Cardiac fibroblast (primary cell): ENCODE results near the gene MCU.

ENCODE experiments used
- DNase-seq, 2 donors: peaks; one replicate each; pipeline versions ENCODE4 v3.0.0 to v3.0.0-alpha.2; 2010; ENCODE audit warnings: low read depth in 2 of 2
- H3K4me3 ChIP-seq, 2 donors: replicated peaks in 1 of 2; 1 replicate in 1 of 2; 2 replicates in 1 of 2; pipeline ENCODE4 v1.5.1; 2011; ENCODE audit warnings: low read depth in 2 of 2, low read length in 2 of 2, mild to moderate bottlenecking in 2 of 2, moderate library complexity in 1 of 2
- CTCF ChIP-seq: IDR thresholded peaks from one replicate; pipeline ENCODE4 v1.5.1; 2011; ENCODE audit warnings: low read depth, mild to moderate bottlenecking, low read length, inconsistent platforms

Gene MCU

GRCh38 chr10:72925951-72926465, 234.1 kb downstream of the MCU start:
- no peak for DNase-seq
- no peak overlapping the region for H3K4me3 ChIP-seq
- TF ChIP-seq CTCF, result no peak

GRCh38 chr10:72927485-72927884, 235.5 kb downstream of the MCU start:
- no peak for DNase-seq
- H3K4me3 ChIP-seq, result no peak overlapping the region
- no peak for TF ChIP-seq CTCF

GRCh38 chr10:72928798-72929197, 236.9 kb downstream of the MCU start:
- H3K4me3 ChIP-seq, result no peak overlapping the region
- TF ChIP-seq CTCF, result no peak
- DNase-seq, result no peak

GRCh38 chr10:72930276-72930675, 238.3 kb downstream of the MCU start:
- H3K4me3 ChIP-seq, result no peak overlapping the region
- TF ChIP-seq CTCF, result no peak
- DNase-seq, result no peak

- no peak for TF ChIP-seq CTCF
- no peak overlapping the region for H3K4me3 ChIP-seq
- DNase-seq, result no peak
Observed at GRCh38 chr10:72932259-72933015, 240.5 kb downstream of the MCU start.

- no peak overlapping the region for H3K4me3 ChIP-seq
- no peak for TF ChIP-seq CTCF
- peak in 1 of 2 donors; percentile 11 for DNase-seq
Observed at GRCh38 chr10:72935361-72935760, 243.4 kb downstream of the MCU start.
